Hepatocyte (in vitro differentiated cells): ENCODE data around the gene BROX.

Experiments
- CTCF ChIP-seq: fragments of 200-600 bp; sonication (generic); IDR thresholded peaks from 2 replicates; pipeline ENCODE4 v1.5.1; 2016; ENCODE audit warnings: antibody characterized with exemption, mild to moderate bottlenecking; ENCODE audit not compliant: poor library complexity
- EZH2 ChIP-seq: fragments of 200-600 bp; sonication (generic); IDR thresholded peaks from 2 replicates; pipeline ENCODE4 v1.6.1; 2016; ENCODE audit warnings: antibody characterized with exemption, mild to moderate bottlenecking, borderline replicate concordance
- EZH2phosphoT487 ChIP-seq: fragments of 200-600 bp; sonication (generic); IDR thresholded peaks from one replicate; pipeline ENCODE4 v1.6.1; 2018; ENCODE audit warnings: antibody characterized with exemption, mild to moderate bottlenecking, low read depth, moderate library complexity; ENCODE audit not compliant: unreplicated experiment, severe bottlenecking

GRCh38 chr1:222691016-222691415, 21.3 kb upstream of the BROX start:
- TF ChIP-seq EZH2phosphoT487 (no peak), EZH2 (no peak), CTCF (no peak)
